Endothelial cell of umbilical vein (primary cell): ENCODE measurements around the gene MUC16. TPM values are rescaled to one million over a fixed set of nuclear protein-coding genes. Genes with fewer than 3 reads are reported as not detected.

Experiments
- BruUV-seq: library from RNA; stranded (reverse); fragments of 400-500 nt; replicated peaks from 2 replicates; lab custom pipeline; 2021; lab: Mats Ljungman, UMichigan
- CTCF ChIA-PET: fragments of 300-600, 350-600 bp; sonication (Branson Sonifier 250); formaldehyde crosslinking; loops from one replicate; lab custom pipeline; 2021; ENCODE audit warnings: antibody characterized with exemption, inconsistent platforms; lab: Charles Lee
- POLR2A ChIA-PET: fragments of 300-600, 350-600 bp; sonication (Branson Sonifier 250); formaldehyde crosslinking; loops from one replicate; lab custom pipeline; 2021; ENCODE audit warnings: antibody characterized with exemption, inconsistent platforms; lab: Charles Lee
- DNase-seq: peaks from one replicate; pipeline ENCODE4 v3.0.0-alpha.2; 2011; ENCODE audit warnings: low read depth, low spot score
- FAIRE-seq: peaks from 2 replicates; lab custom pipeline; 2011; peaks lifted over from hg19 to GRCh38; lab: Jason Lieb, UNC
- H2AFZ ChIP-seq: 2 replicates; pipeline ENCODE4 v1.6.0; 2012; ENCODE audit warnings: low read depth, low read length, control low read depth, inconsistent platforms
- H3K27ac ChIP-seq: 2 replicates; pipeline ENCODE4 v1.5.1; 2011; ENCODE audit warnings: low read depth, mild to moderate bottlenecking, control low read depth, low read length, moderate library complexity; ENCODE audit not compliant: insufficient read depth
- H3K27me3 ChIP-seq, 2 experiments: 2 replicates each; pipeline versions ENCODE4 v1.6.0 to v1.6.1; 2011; ENCODE audit warnings: low read length in 2 of 2, mixed read lengths in 1 of 2; ENCODE audit not compliant: control insufficient read depth in 2 of 2, insufficient read depth in 2 of 2
- H3K36me3 ChIP-seq, 2 experiments: 2 replicates in 1 of 2; 3 replicates in 1 of 2; pipeline ENCODE4 v1.5.1; 2011; ENCODE audit warnings: low read length in 2 of 2, mild to moderate bottlenecking in 1 of 2, moderate library complexity in 1 of 2; ENCODE audit not compliant: control insufficient read depth in 2 of 2, insufficient read depth in 2 of 2; ENCODE audit errors: extremely low read depth in 1 of 2
- H3K4me1 ChIP-seq: 3 replicates; pipeline ENCODE4 v1.5.1; 2011; ENCODE audit warnings: mild to moderate bottlenecking, low read length; ENCODE audit not compliant: control insufficient read depth, insufficient read depth; ENCODE audit errors: extremely low read depth
- H3K4me2 ChIP-seq: 2 replicates; pipeline ENCODE4 v1.6.1; 2011; ENCODE audit warnings: low read length, control low read depth, mixed read lengths; ENCODE audit not compliant: insufficient read depth
- H3K4me3 ChIP-seq, 3 experiments: fragments of 200-600 bp in 1 of 3; sonication (generic), shearing (Covaris generic) in 1 of 3; replicated peaks in 1 of 3; 2 replicates each; pipeline ENCODE4 v1.5.1; 2011 to 2016; ENCODE audit warnings: control low read depth in 3 of 3, low read length in 3 of 3, mild to moderate bottlenecking in 2 of 3, inconsistent platforms in 1 of 3, low read depth in 1 of 3, moderate library complexity in 1 of 3; ENCODE audit not compliant: insufficient read depth in 1 of 3
- H3K79me2 ChIP-seq: 2 replicates; pipeline ENCODE4 v1.6.0; 2012; ENCODE audit warnings: low read length, inconsistent platforms; ENCODE audit not compliant: control insufficient read depth, insufficient read depth
- H3K9ac ChIP-seq: replicated peaks from 2 replicates; pipeline ENCODE3; 2011; ENCODE audit warnings: low read length, control low read depth; ENCODE audit not compliant: insufficient read depth; ENCODE audit errors: extremely low read depth
- H3K9me1 ChIP-seq: replicated peaks from 3 replicates; pipeline ENCODE4 v1.6.0; 2011; ENCODE audit warnings: mild to moderate bottlenecking, low read length; ENCODE audit not compliant: control insufficient read depth, insufficient read depth; ENCODE audit errors: extremely low read depth
- H3K9me3 ChIP-seq: replicated peaks from 2 replicates; pipeline ENCODE4 v1.5.1; 2012; ENCODE audit warnings: low read length, inconsistent platforms; ENCODE audit not compliant: control insufficient read depth, insufficient read depth
- H4K20me1 ChIP-seq: replicated peaks from 2 replicates; pipeline ENCODE3; 2011; ENCODE audit warnings: mild to moderate bottlenecking, low read length; ENCODE audit not compliant: control insufficient read depth, insufficient read depth; ENCODE audit errors: extremely low read depth
- EZH2 ChIP-seq: IDR thresholded peaks from 2 replicates; pipeline ENCODE4 v1.6.1; 2012; ENCODE audit warnings: borderline replicate concordance, low read depth, mild to moderate bottlenecking, moderate library complexity, low read length, inconsistent platforms; ENCODE audit not compliant: severe bottlenecking
- FOS ChIP-seq: IDR thresholded peaks from 2 replicates; pipeline ENCODE4 v1.6.1; 2011; ENCODE audit warnings: mild to moderate bottlenecking, low read length, moderate library complexity, borderline replicate concordance; ENCODE audit not compliant: insufficient read depth
- GATA2 ChIP-seq: IDR thresholded peaks from 2 replicates; pipeline ENCODE4 v1.7.0; 2011; ENCODE audit warnings: low read depth, mild to moderate bottlenecking, moderate library complexity, mixed read lengths, low read length; ENCODE audit not compliant: insufficient read length, insufficient read depth
- JUN ChIP-seq: IDR thresholded peaks from 2 replicates; pipeline ENCODE4 v1.6.1; 2011; ENCODE audit warnings: borderline replicate concordance, low read depth; ENCODE audit not compliant: insufficient read length, insufficient read depth
- MYC ChIP-seq: IDR thresholded peaks from one replicate; pipeline ENCODE4 v1.6.1; 2011; ENCODE audit warnings: mild to moderate bottlenecking, low read depth, low read length
- POLR2A ChIP-seq: IDR thresholded peaks from 2 replicates; pipeline ENCODE4 v1.6.1; 2012; ENCODE audit warnings: low read depth, mild to moderate bottlenecking, control low read depth, low read length
- POLR2AphosphoS5 ChIP-seq: IDR thresholded peaks from 2 replicates; pipeline ENCODE4 v1.6.1; 2012; ENCODE audit warnings: low read depth, mild to moderate bottlenecking, control low read depth, low read length, moderate library complexity; ENCODE audit not compliant: insufficient read depth
- dilution Hi-C: fragments of 300-500 bp; cut with MboI; formaldehyde crosslinking; loops from one replicate; pipeline ENCODE4 v1.15.0; 2019; ENCODE audit warnings: low sequenced_read_pairs; ENCODE audit not compliant: extremely low pct_ligation_motif_present
- intact Hi-C: fragments of 100-400 bp; cut with micrococcal nuclease; formaldehyde crosslinking; loops from one replicate; pipeline ENCODE4 v1.10.0; 2022
- polyA plus RNA-seq, 4 experiments: library from polyadenylated mRNA; depleted of rRNA in 3 of 4; stranded (reverse) in 3 of 4; unstranded in 1 of 4; fragments of >200 nt; gene quantifications; 2 replicates each; pipeline versions ENCODE4 v1.2.1 to v1.2.3, GENCODE V29; 2011 to 2012; ENCODE audit warnings: missing spikeins in 1 of 4
- total RNA-seq: library from RNA; stranded (reverse); gene quantifications from 2 replicates; pipeline ENCODE4 v1.2.3, GENCODE V29; 2021
- TF ChIP-seq, protein P1 (sequence below): IDR thresholded peaks from 2 replicates; pipeline ENCODE4 v1.6.1; 2011; ENCODE audit not compliant: insufficient read depth, insufficient read length
- TF ChIP-seq, protein P2 (sequence below), 2 donors: IDR thresholded peaks; 1 replicate in 1 of 2; 2 replicates in 1 of 2; pipeline ENCODE4 v1.5.1; 2011; ENCODE audit warnings: low read length in 2 of 2, mild to moderate bottlenecking in 2 of 2, moderate library complexity in 2 of 2, control low read depth in 1 of 2, inconsistent platforms in 1 of 2, low read depth in 1 of 2; ENCODE audit not compliant: insufficient read depth in 1 of 2; ENCODE audit errors: extremely low read depth in 1 of 2

Gene MUC16
- total and polyA plus RNA-seq, 2 donors (not counting 3 experiments of a cell fraction or from before 2014, with no cell fraction given), result not detected

DNA sequence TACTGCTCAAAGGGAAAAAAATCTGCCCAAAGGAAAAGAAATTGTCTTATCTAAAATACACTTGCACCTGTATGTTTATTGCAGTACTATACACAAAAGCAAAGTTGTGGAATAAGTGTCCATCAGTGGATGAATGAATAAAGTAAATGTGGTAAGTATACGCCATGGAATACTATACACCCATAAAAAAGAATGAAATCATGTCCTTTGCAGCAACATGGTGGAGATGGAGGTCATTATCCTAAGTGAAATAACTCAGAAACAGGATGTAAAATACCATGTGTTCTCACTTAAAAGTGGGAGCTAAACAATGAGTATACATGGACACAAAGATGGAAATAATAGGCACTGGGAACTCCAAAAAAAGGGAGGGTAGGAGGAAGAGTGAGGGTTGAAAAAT lies 3.8 kb upstream of the MUC16 start:
- intact Hi-C loops, result no loop called here
- dilution Hi-C loops, result no loop called here
- Histone ChIP-seq H3K4me2 (no peak overlapping the region), H3K9ac (no peak overlapping the region), H3K9me1 (no peaks in the 10 kb centered on the region), H4K20me1 (no peaks in the 10 kb centered on the region), H2AFZ (no peak overlapping the region), H3K27ac (no peak overlapping the region), H3K27me3 (no peaks in the 10 kb centered on the region), H3K79me2 (no peaks in the 10 kb centered on the region), H3K4me1 (no peaks in the 10 kb centered on the region), H3K4me3 (no peak overlapping the region), H3K9me3 (peaks cover 3% of the 10 kb centered on the region), H3K36me3 (no peaks in the 10 kb centered on the region)
- DNase-seq, result no peak
- ChIA-PET CTCF (no interaction called here), POLR2A (no interaction called here)
- no TSS peak for BruUV-seq
- TF ChIP-seq EZH2 (no peak), POLR2AphosphoS5 (no peak), POLR2A (no peak), FOS (no peak), GATA2 (no peak), MYC (no peak), JUN (no peak)
- TF ChIP-seq, protein P1, sequence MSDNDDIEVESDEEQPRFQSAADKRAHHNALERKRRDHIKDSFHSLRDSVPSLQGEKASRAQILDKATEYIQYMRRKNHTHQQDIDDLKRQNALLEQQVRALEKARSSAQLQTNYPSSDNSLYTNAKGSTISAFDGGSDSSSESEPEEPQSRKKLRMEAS, result no peak
- TF ChIP-seq, protein P2, sequence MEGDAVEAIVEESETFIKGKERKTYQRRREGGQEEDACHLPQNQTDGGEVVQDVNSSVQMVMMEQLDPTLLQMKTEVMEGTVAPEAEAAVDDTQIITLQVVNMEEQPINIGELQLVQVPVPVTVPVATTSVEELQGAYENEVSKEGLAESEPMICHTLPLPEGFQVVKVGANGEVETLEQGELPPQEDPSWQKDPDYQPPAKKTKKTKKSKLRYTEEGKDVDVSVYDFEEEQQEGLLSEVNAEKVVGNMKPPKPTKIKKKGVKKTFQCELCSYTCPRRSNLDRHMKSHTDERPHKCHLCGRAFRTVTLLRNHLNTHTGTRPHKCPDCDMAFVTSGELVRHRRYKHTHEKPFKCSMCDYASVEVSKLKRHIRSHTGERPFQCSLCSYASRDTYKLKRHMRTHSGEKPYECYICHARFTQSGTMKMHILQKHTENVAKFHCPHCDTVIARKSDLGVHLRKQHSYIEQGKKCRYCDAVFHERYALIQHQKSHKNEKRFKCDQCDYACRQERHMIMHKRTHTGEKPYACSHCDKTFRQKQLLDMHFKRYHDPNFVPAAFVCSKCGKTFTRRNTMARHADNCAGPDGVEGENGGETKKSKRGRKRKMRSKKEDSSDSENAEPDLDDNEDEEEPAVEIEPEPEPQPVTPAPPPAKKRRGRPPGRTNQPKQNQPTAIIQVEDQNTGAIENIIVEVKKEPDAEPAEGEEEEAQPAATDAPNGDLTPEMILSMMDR (IDR thresholded peaks at IDR 0.05; ENCODE audit: extremely low read depth in 1 of 2, insufficient read depth in 1 of 2, low read depth in 1 of 2, low read length in 2 of 2), result no peak
- no peak for FAIRE-seq
